ENCODE data around the gene C5orf63. TPM values are rescaled to one million over a fixed set of nuclear protein-coding genes. Genes with fewer than 3 reads are reported as not detected.

C5orf63 gene
- total RNA-seq, 4 donors from 2014 or later = 2.1 to 3.6 (median 3.3) TPM

- intact Hi-C loops (cut with DNase I; ENCODE audit: low total_unique reads) (no loop called here), in situ Hi-C loops (cut with MboI; ENCODE audit: low sequenced_read_pairs in 4 of 4) (no loop called here)
- ATAC-seq (no peak), DNase-seq (no peak)
- TF ChIP-seq, protein P1, sequence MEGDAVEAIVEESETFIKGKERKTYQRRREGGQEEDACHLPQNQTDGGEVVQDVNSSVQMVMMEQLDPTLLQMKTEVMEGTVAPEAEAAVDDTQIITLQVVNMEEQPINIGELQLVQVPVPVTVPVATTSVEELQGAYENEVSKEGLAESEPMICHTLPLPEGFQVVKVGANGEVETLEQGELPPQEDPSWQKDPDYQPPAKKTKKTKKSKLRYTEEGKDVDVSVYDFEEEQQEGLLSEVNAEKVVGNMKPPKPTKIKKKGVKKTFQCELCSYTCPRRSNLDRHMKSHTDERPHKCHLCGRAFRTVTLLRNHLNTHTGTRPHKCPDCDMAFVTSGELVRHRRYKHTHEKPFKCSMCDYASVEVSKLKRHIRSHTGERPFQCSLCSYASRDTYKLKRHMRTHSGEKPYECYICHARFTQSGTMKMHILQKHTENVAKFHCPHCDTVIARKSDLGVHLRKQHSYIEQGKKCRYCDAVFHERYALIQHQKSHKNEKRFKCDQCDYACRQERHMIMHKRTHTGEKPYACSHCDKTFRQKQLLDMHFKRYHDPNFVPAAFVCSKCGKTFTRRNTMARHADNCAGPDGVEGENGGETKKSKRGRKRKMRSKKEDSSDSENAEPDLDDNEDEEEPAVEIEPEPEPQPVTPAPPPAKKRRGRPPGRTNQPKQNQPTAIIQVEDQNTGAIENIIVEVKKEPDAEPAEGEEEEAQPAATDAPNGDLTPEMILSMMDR (IDR thresholded peaks at IDR 0.05 in 4 of 5, conservative IDR thresholded peaks at IDR 0.05 in 1 of 5) = no peak
- TF ChIP-seq POLR2A (IDR thresholded peaks at IDR 0.05) = no peak
- H3K9me3 ChIP-seq = no peaks in the 10 kb centered on the region
- H3K4me1 ChIP-seq = peaks cover 15 to 31% of the 10 kb centered on the region in 2 donors
- H3K27ac ChIP-seq = peak overlapping the region in 1 of 4 donors; percentile 16
- no peaks in the 10 kb centered on the region for H3K27me3 ChIP-seq
- H3K36me3 ChIP-seq = no peaks in the 10 kb centered on the region
- no peak overlapping the region for H3K4me3 ChIP-seq
Measured at GRCh38 chr5:127003798-127004495, 69.4 kb downstream of the C5orf63 start.

- no peaks in the 10 kb centered on the region for H3K9me3 ChIP-seq
- intact Hi-C loops (cut with DNase I; ENCODE audit: low total_unique reads) (no loop called here), in situ Hi-C loops (cut with MboI; ENCODE audit: low sequenced_read_pairs in 4 of 4) (no loop called here)
- no peak overlapping the region for H3K27ac ChIP-seq
- no peaks in the 10 kb centered on the region for H3K36me3 ChIP-seq
- no peak for ATAC-seq
- no peak overlapping the region for H3K4me3 ChIP-seq
- no peak for TF ChIP-seq POLR2A (IDR thresholded peaks at IDR 0.05)
- TF ChIP-seq, protein P1 (IDR thresholded peaks at IDR 0.05 in 4 of 5, conservative IDR thresholded peaks at IDR 0.05 in 1 of 5) = no peak
- H3K27me3 ChIP-seq = no peaks in the 10 kb centered on the region
- H3K4me1 ChIP-seq = peaks cover 17 to 39% of the 10 kb centered on the region in 2 donors
- no peak for DNase-seq
Measured at GRCh38 chr5:127002390-127002789, 70.9 kb downstream of the C5orf63 start.

- Histone ChIP-seq H3K4me3 (no peak overlapping the region), H3K36me3 (no peaks in the 10 kb centered on the region), H3K4me1 (peaks cover 21 to 36% of the 10 kb centered on the region in 2 donors), H3K27me3 (no peaks in the 10 kb centered on the region), H3K27ac (peak overlapping the region in 1 of 4 donors; percentile 17), H3K9me3 (no peaks in the 10 kb centered on the region)
- in situ Hi-C loops (cut with MboI; ENCODE audit: low sequenced_read_pairs in 4 of 4) (no loop called here), intact Hi-C loops (cut with DNase I; ENCODE audit: low total_unique reads) (no loop called here)
- no peak for DNase-seq
- TF ChIP-seq POLR2A (IDR thresholded peaks at IDR 0.05) = no peak
- TF ChIP-seq, protein P1 (IDR thresholded peaks at IDR 0.05 in 4 of 5, conservative IDR thresholded peaks at IDR 0.05 in 1 of 5) = no peak
- ATAC-seq = no peak
Measured at GRCh38 chr5:127001621-127002296, 71.5 kb downstream of the C5orf63 start.

Other genes starting within 250 kb of the C5orf63 start
- gene MARCHF3, start 42.9 kb downstream of the C5orf63 start, total RNA-seq = 1 to 10 TPM; 2.4 to 6.2 (median 3.6) TPM
- gene MEGF10, start 217.3 kb upstream of the C5orf63 start, total RNA-seq = 10 to 100 TPM in 2 of 4 donors, 1 to 10 TPM in 2; 6.7 to 25.4 (median 15.7) TPM

All from gastrocnemius medialis (tissue), 4 donors.